Measurements from ENCODE around the gene GRXCR1.

DNA sequence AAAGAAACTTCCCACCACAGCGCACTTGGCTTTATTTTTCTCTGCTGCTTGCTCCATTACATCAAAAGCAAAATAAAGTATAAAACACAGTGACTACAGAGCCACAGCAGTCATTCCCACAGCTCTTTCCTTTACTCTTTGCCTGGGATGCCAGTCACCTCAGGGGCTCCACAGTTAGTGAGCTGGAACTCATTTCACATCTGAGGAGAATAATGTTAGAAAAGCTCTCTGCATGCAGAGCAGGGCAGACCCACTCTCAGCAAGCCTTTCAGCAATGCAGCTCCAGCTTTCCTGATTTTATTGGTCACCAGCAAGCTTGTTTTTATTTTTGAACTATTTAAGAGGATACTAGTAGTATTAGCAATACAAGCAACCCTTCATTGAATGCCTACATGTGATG, 13.8 kb downstream of the GRXCR1 start:
- TF ChIP-seq POLR2A (IDR thresholded peaks at IDR 0.05), result no peak
- TF ChIP-seq, protein P1, sequence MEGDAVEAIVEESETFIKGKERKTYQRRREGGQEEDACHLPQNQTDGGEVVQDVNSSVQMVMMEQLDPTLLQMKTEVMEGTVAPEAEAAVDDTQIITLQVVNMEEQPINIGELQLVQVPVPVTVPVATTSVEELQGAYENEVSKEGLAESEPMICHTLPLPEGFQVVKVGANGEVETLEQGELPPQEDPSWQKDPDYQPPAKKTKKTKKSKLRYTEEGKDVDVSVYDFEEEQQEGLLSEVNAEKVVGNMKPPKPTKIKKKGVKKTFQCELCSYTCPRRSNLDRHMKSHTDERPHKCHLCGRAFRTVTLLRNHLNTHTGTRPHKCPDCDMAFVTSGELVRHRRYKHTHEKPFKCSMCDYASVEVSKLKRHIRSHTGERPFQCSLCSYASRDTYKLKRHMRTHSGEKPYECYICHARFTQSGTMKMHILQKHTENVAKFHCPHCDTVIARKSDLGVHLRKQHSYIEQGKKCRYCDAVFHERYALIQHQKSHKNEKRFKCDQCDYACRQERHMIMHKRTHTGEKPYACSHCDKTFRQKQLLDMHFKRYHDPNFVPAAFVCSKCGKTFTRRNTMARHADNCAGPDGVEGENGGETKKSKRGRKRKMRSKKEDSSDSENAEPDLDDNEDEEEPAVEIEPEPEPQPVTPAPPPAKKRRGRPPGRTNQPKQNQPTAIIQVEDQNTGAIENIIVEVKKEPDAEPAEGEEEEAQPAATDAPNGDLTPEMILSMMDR (IDR thresholded peaks at IDR 0.05), result no peak

Data from Peyer's patch (tissue), 4 donors.